HG03039 (cell line): ENCODE results near the gene SLC31A1.
"Not testable (repeated sequence)": the region's sequence is repeated elsewhere in the genome, so short reads cannot be mapped to it uniquely, and the experiment has no call there.

Experiments used
- ATAC-seq: cut with Tn5 transposase; IDR thresholded peaks from one replicate; pipeline ENCODE4 v1.9.1; 2021; ENCODE audit warnings: mild to moderate bottlenecking, moderate library complexity; ENCODE audit not compliant: unreplicated experiment

SLC31A1 gene

GRCh38 chr9:113258282-113258681 lies 36.9 kb downstream of the SLC31A1 start:
- ATAC-seq: no peak

GRCh38 chr9:113261917-113262671 lies 40.8 kb downstream of the SLC31A1 start:
- no peak for ATAC-seq

GRCh38 chr9:113266174-113266573 lies 44.8 kb downstream of the SLC31A1 start:
- ATAC-seq: no peak

- ATAC-seq: no peak
Measured at GRCh38 chr9:113267911-113268566, 46.7 kb downstream of the SLC31A1 start.

GRCh38 chr9:113269355-113269754 lies 48.0 kb downstream of the SLC31A1 start:
- no peak for ATAC-seq

GRCh38 chr9:113269871-113270270 lies 48.5 kb downstream of the SLC31A1 start:
- ATAC-seq: no peak

GRCh38 chr9:113274474-113275156 lies 53.3 kb downstream of the SLC31A1 start:
- ATAC-seq: no peak

- ATAC-seq: peak; percentile 96
Measured at GRCh38 chr9:113275157-113276131, 54.1 kb downstream of the SLC31A1 start, which contains the start of the genes CDC26 and PRPF4. TSS of gene CDC26 (minus strand) at chr9:113275572. CDS start at chr9:113272507, 3,065 bp downstream. TSS of gene PRPF4 (plus strand) at chr9:113275658. CDS start at chr9:113275744, 86 bp downstream.

GRCh38 chr9:113278840-113279239 lies 57.5 kb downstream of the SLC31A1 start:
- no peak for ATAC-seq

GRCh38 chr9:113281356-113281755 lies 60.0 kb downstream of the SLC31A1 start:
- no peak for ATAC-seq

GRCh38 chr9:113289091-113289490 lies 67.7 kb downstream of the SLC31A1 start:
- no peak for ATAC-seq

GRCh38 chr9:113290052-113290607 lies 68.8 kb downstream of the SLC31A1 start:
- no peak for ATAC-seq

- no peak for ATAC-seq
Measured at GRCh38 chr9:113293285-113293878, 72.0 kb downstream of the SLC31A1 start.

GRCh38 chr9:113296247-113296646 lies 74.9 kb downstream of the SLC31A1 start:
- ATAC-seq: not testable (repeated sequence)

GRCh38 chr9:113296796-113297558 lies 75.6 kb downstream of the SLC31A1 start:
- no peak for ATAC-seq

GRCh38 chr9:113298311-113298710 lies 77.0 kb downstream of the SLC31A1 start:
- no peak for ATAC-seq

GRCh38 chr9:113298924-113299770 lies 77.8 kb downstream of the SLC31A1 start:
- no peak for ATAC-seq

GRCh38 chr9:113299800-113300292 lies 78.5 kb downstream of the SLC31A1 start:
- ATAC-seq: no peak
